ENCODE results near the gene OXLD1.
A peak's percentile ranks its signal among the peaks of the same experiment; 100 is the strongest.

OXLD1 gene

GRCh38 chr17:81684442-81684911 is 18.1 kb upstream of the OXLD1 start:
- H3K27me3 ChIP-seq (ENCODE audit: insufficient read depth, low read length, poor library complexity): no peaks in the 10 kb centered on the region
- H3K79me2 ChIP-seq (ENCODE audit: control insufficient read depth, insufficient read depth, low read length): peaks cover 33% of the 10 kb centered on the region
- peak overlapping the region; percentile 57 for H3K18ac ChIP-seq (ENCODE audit: low read length)
- peak overlapping the region; percentile 87 for H3K9ac ChIP-seq (ENCODE audit: low read length)
- peak; percentile 72 for DNase-seq
- H2BK15ac ChIP-seq (replicated peaks; ENCODE audit: low read depth): no peak overlapping the region
- no peak overlapping the region for H4K8ac ChIP-seq (ENCODE audit: low read depth, low read length)
- H3K4ac ChIP-seq (ENCODE audit: low read depth, low read length): peak overlapping the region; percentile 66
- peak overlapping the region; percentile 25 for H3K27ac ChIP-seq (ENCODE audit: low read depth, low read length)
- H4K5ac ChIP-seq (ENCODE audit: low read length): no peak overlapping the region
- H2BK5ac ChIP-seq (ENCODE audit: low read length): no peak overlapping the region
- no CpG with 5 or more reads among the region's 16 CpGs for WGBS (ENCODE audit: extremely low coverage, insufficient coverage, low lambda C conversion rate)
- H3K4me2 ChIP-seq (ENCODE audit: low read length): peak overlapping the region; percentile 54
- no peak overlapping the region for H2BK120ac ChIP-seq (ENCODE audit: low read depth, low read length)
- no peak overlapping the region for H3K23ac ChIP-seq (ENCODE audit: low read length)
- H3K56ac ChIP-seq (ENCODE audit: low read length): peak overlapping the region; percentile 92
- H3K4me3 ChIP-seq (ENCODE audit: low read length): peak overlapping the region; percentile 79
- peaks cover 18% of the 10 kb centered on the region for H3K79me1 ChIP-seq (ENCODE audit: low read length)
- H2AK5ac ChIP-seq (ENCODE audit: low read length): no peak overlapping the region
- H3K36me3 ChIP-seq (ENCODE audit: control insufficient read depth, insufficient read depth, low read length): peaks cover 6% of the 10 kb centered on the region
- H3K4me1 ChIP-seq (ENCODE audit: control insufficient read depth, low read depth, low read length): peaks cover 3% of the 10 kb centered on the region

GRCh38 chr17:81683584-81684441 is 17.4 kb upstream of the OXLD1 start, which contains the start of the genes ARL16 and HGS:
TSS of gene ARL16 (minus strand) at chr17:81683797. CDS start at chr17:81683753, 44 bp downstream.
TSS of gene HGS (plus strand) at chr17:81684011. CDS start at chr17:81684067, 56 bp downstream.
- no peak within 1 kb of the TSS for H2BK15ac ChIP-seq (replicated peaks; ENCODE audit: low read depth)
- H3K4me2 ChIP-seq (ENCODE audit: low read length): peak within 1 kb of the TSS; percentile 66
- H3K36me3 ChIP-seq (ENCODE audit: control insufficient read depth, insufficient read depth, low read length): peaks cover 6% of the 10 kb centered on the region
- no peaks in the 10 kb centered on the region for H3K27me3 ChIP-seq (ENCODE audit: insufficient read depth, low read length, poor library complexity)
- H3K9ac ChIP-seq (ENCODE audit: low read length): peak within 1 kb of the TSS; percentile 95
- peak within 1 kb of the TSS; percentile 83 for H3K4ac ChIP-seq (ENCODE audit: low read depth, low read length)
- peak within 1 kb of the TSS; percentile 39 for H3K27ac ChIP-seq (ENCODE audit: low read depth, low read length)
- H2BK5ac ChIP-seq (ENCODE audit: low read length): no peak within 1 kb of the TSS
- peak within 1 kb of the TSS; percentile 98 for H3K56ac ChIP-seq (ENCODE audit: low read length)
- H4K8ac ChIP-seq (ENCODE audit: low read depth, low read length): no peak within 1 kb of the TSS
- peaks cover 3% of the 10 kb centered on the region for H3K4me1 ChIP-seq (ENCODE audit: control insufficient read depth, low read depth, low read length)
- peak within 1 kb of the TSS; percentile 83 for H3K18ac ChIP-seq (ENCODE audit: low read length)
- H3K79me1 ChIP-seq (ENCODE audit: low read length): peaks cover 17% of the 10 kb centered on the region
- H3K23ac ChIP-seq (ENCODE audit: low read length): no peak within 1 kb of the TSS
- peak; percentile 100 for DNase-seq
- no peak within 1 kb of the TSS for H4K5ac ChIP-seq (ENCODE audit: low read length)
- H3K79me2 ChIP-seq (ENCODE audit: control insufficient read depth, insufficient read depth, low read length): peaks cover 33% of the 10 kb centered on the region
- no peak within 1 kb of the TSS for H2AK5ac ChIP-seq (ENCODE audit: low read length)
- peak within 1 kb of the TSS; percentile 40 for H2BK120ac ChIP-seq (ENCODE audit: low read depth, low read length)
- H3K4me3 ChIP-seq (ENCODE audit: low read length): peak within 1 kb of the TSS; percentile 95
- WGBS (ENCODE audit: extremely low coverage, insufficient coverage, low lambda C conversion rate): no CpG with 5 or more reads among the region's 112 CpGs

- Histone ChIP-seq H3K23ac (ENCODE audit: low read length) (no peak overlapping the region), H3K27me3 (ENCODE audit: insufficient read depth, low read length, poor library complexity) (no peaks in the 10 kb centered on the region), H3K79me1 (ENCODE audit: low read length) (peaks cover 17% of the 10 kb centered on the region), H3K9ac (ENCODE audit: low read length) (peak overlapping the region; percentile 95), H2AK5ac (ENCODE audit: low read length) (no peak overlapping the region), H3K56ac (ENCODE audit: low read length) (peak overlapping the region; percentile 98), H2BK5ac (ENCODE audit: low read length) (no peak overlapping the region), H3K27ac (ENCODE audit: low read depth, low read length) (peak overlapping the region; percentile 39), H3K36me3 (ENCODE audit: control insufficient read depth, insufficient read depth, low read length) (peaks cover 6% of the 10 kb centered on the region), H2BK15ac (replicated peaks; ENCODE audit: low read depth) (no peak overlapping the region), H3K79me2 (ENCODE audit: control insufficient read depth, insufficient read depth, low read length) (peaks cover 33% of the 10 kb centered on the region), H4K5ac (ENCODE audit: low read length) (no peak overlapping the region), H3K18ac (ENCODE audit: low read length) (peak overlapping the region; percentile 83), H2BK120ac (ENCODE audit: low read depth, low read length) (peak overlapping the region; percentile 40), H3K4me3 (ENCODE audit: low read length) (peak overlapping the region; percentile 95), H3K4me1 (ENCODE audit: control insufficient read depth, low read depth, low read length) (peaks cover 3% of the 10 kb centered on the region), H4K8ac (ENCODE audit: low read depth, low read length) (no peak overlapping the region), H3K4ac (ENCODE audit: low read depth, low read length) (peak overlapping the region; percentile 83), H3K4me2 (ENCODE audit: low read length) (peak overlapping the region; percentile 66)
- WGBS (ENCODE audit: extremely low coverage, insufficient coverage, low lambda C conversion rate): no CpG with 5 or more reads among the region's 37 CpGs
- no peak for DNase-seq
Measured at GRCh38 chr17:81683208-81683583, 16.8 kb upstream of the OXLD1 start.

- Histone ChIP-seq H3K4ac (ENCODE audit: low read depth, low read length) (no peak overlapping the region), H3K4me1 (ENCODE audit: control insufficient read depth, low read depth, low read length) (peaks cover 3% of the 10 kb centered on the region), H2AK5ac (ENCODE audit: low read length) (no peak overlapping the region), H3K9ac (ENCODE audit: low read length) (peak overlapping the region; percentile 95), H3K27me3 (ENCODE audit: insufficient read depth, low read length, poor library complexity) (no peaks in the 10 kb centered on the region), H2BK120ac (ENCODE audit: low read depth, low read length) (no peak overlapping the region), H3K56ac (ENCODE audit: low read length) (peak overlapping the region; percentile 98), H3K79me1 (ENCODE audit: low read length) (peaks cover 17% of the 10 kb centered on the region), H3K36me3 (ENCODE audit: control insufficient read depth, insufficient read depth, low read length) (peaks cover 6% of the 10 kb centered on the region), H3K23ac (ENCODE audit: low read length) (no peak overlapping the region), H2BK15ac (replicated peaks; ENCODE audit: low read depth) (no peak overlapping the region), H3K4me3 (ENCODE audit: low read length) (peak overlapping the region; percentile 95), H3K4me2 (ENCODE audit: low read length) (peak overlapping the region; percentile 66), H3K79me2 (ENCODE audit: control insufficient read depth, insufficient read depth, low read length) (peaks cover 33% of the 10 kb centered on the region), H3K18ac (ENCODE audit: low read length) (no peak overlapping the region), H2BK5ac (ENCODE audit: low read length) (no peak overlapping the region), H4K5ac (ENCODE audit: low read length) (no peak overlapping the region), H3K27ac (ENCODE audit: low read depth, low read length) (no peak overlapping the region), H4K8ac (ENCODE audit: low read depth, low read length) (no peak overlapping the region)
- no CpG with 5 or more reads among the region's 19 CpGs for WGBS (ENCODE audit: extremely low coverage, insufficient coverage, low lambda C conversion rate)
- DNase-seq: no peak
Measured at GRCh38 chr17:81682565-81683207, 16.3 kb upstream of the OXLD1 start.

GRCh38 chr17:81681672-81682071 is 15.3 kb upstream of the OXLD1 start:
- H3K79me2 ChIP-seq (ENCODE audit: control insufficient read depth, insufficient read depth, low read length): peaks cover 33% of the 10 kb centered on the region
- H2BK15ac ChIP-seq (replicated peaks; ENCODE audit: low read depth): no peak overlapping the region
- H3K4me1 ChIP-seq (ENCODE audit: control insufficient read depth, low read depth, low read length): peaks cover 3% of the 10 kb centered on the region
- no peak overlapping the region for H3K4me3 ChIP-seq (ENCODE audit: low read length)
- DNase-seq: no peak
- no peak overlapping the region for H3K4ac ChIP-seq (ENCODE audit: low read depth, low read length)
- H3K36me3 ChIP-seq (ENCODE audit: control insufficient read depth, insufficient read depth, low read length): peaks cover 4% of the 10 kb centered on the region
- H3K18ac ChIP-seq (ENCODE audit: low read length): no peak overlapping the region
- H4K5ac ChIP-seq (ENCODE audit: low read length): no peak overlapping the region
- no peak overlapping the region for H2AK5ac ChIP-seq (ENCODE audit: low read length)
- H2BK5ac ChIP-seq (ENCODE audit: low read length): no peak overlapping the region
- H3K56ac ChIP-seq (ENCODE audit: low read length): no peak overlapping the region
- H3K79me1 ChIP-seq (ENCODE audit: low read length): peaks cover 17% of the 10 kb centered on the region
- no peak overlapping the region for H4K8ac ChIP-seq (ENCODE audit: low read depth, low read length)
- no peak overlapping the region for H3K27ac ChIP-seq (ENCODE audit: low read depth, low read length)
- no peak overlapping the region for H3K23ac ChIP-seq (ENCODE audit: low read length)
- no peak overlapping the region for H3K4me2 ChIP-seq (ENCODE audit: low read length)
- WGBS (ENCODE audit: extremely low coverage, insufficient coverage, low lambda C conversion rate): no CpG with 5 or more reads among the region's 17 CpGs
- H3K9ac ChIP-seq (ENCODE audit: low read length): no peak overlapping the region
- H2BK120ac ChIP-seq (ENCODE audit: low read depth, low read length): no peak overlapping the region
- no peaks in the 10 kb centered on the region for H3K27me3 ChIP-seq (ENCODE audit: insufficient read depth, low read length, poor library complexity)

Data from mesendoderm (in vitro differentiated cells).